Small intestine (tissue), 7 donors: ENCODE data around the gene CHML. TPM values are rescaled to one million over a fixed set of nuclear protein-coding genes. Genes with fewer than 3 reads are reported as not detected.

Experiments used
- DNase-seq, 2 donors: peaks; one replicate each; pipeline versions ENCODE4 v3.0.0 to v3.0.0-alpha.2; 2013
- FAIRE-seq: peaks from 2 replicates; lab custom pipeline; 2012; peaks lifted over from hg19 to GRCh38; lab: Jason Lieb, UNC
- H3K27ac ChIP-seq, 3 donors: one replicate each; pipeline ENCODE4 v1.5.1; 2013; ENCODE audit warnings: low read length in 2 of 3, mild to moderate bottlenecking in 2 of 3, control low read depth in 1 of 3, inconsistent platforms in 1 of 3, low read depth in 1 of 3, moderate library complexity in 1 of 3
- H3K27me3 ChIP-seq, 3 donors: one replicate each; pipeline ENCODE4 v1.6.1; 2013; ENCODE audit warnings: low read length in 3 of 3, inconsistent platforms in 1 of 3; ENCODE audit not compliant: control insufficient read depth in 3 of 3, insufficient read depth in 3 of 3
- H3K36me3 ChIP-seq, 3 donors: one replicate each; pipeline ENCODE4 v1.6.1; 2013; ENCODE audit warnings: low read length in 3 of 3, inconsistent platforms in 1 of 3, low read depth in 1 of 3, mild to moderate bottlenecking in 1 of 3, moderate library complexity in 1 of 3; ENCODE audit not compliant: control insufficient read depth in 3 of 3, insufficient read depth in 2 of 3
- H3K4me1 ChIP-seq, 3 donors: one replicate each; pipeline ENCODE4 v1.6.1; 2013; ENCODE audit warnings: low read length in 2 of 3, inconsistent platforms in 1 of 3, low read depth in 1 of 3, mild to moderate bottlenecking in 1 of 3, moderate library complexity in 1 of 3; ENCODE audit not compliant: control insufficient read depth in 3 of 3, insufficient read depth in 2 of 3
- H3K4me3 ChIP-seq, 3 donors: one replicate each; pipeline ENCODE4 v1.5.1; 2013; ENCODE audit warnings: low read length in 3 of 3, control low read depth in 1 of 3, inconsistent platforms in 1 of 3, low read depth in 1 of 3, mild to moderate bottlenecking in 1 of 3, moderate library complexity in 1 of 3
- H3K9me3 ChIP-seq, 2 donors: one replicate each; pipeline ENCODE4 v1.6.1; 2013; ENCODE audit warnings: low read depth in 1 of 2, low read length in 1 of 2; ENCODE audit not compliant: control insufficient read depth in 2 of 2, insufficient read depth in 1 of 2
- WGBS, 3 donors: extraction: QIAGEN DNeasy Blood & Tissue Kit; methylation state at CpG; one replicate each; pipeline ENCODE4 v1.1.7; 2013; 5-methylcytosine and 5-hydroxymethylcytosine counted together
- polyA plus RNA-seq, 4 donors: library from polyadenylated mRNA; stranded (reverse) in 3 of 4; unstranded in 1 of 4; fragments of 200-250 nt in 3 of 4; fragments of 120-200 nt in 1 of 4; gene quantifications; one replicate each; pipeline versions ENCODE4 v1.2.1 to v1.2.3, GENCODE V29; 2013
- donor health status: healthy with polysubstance abuse.
- donor health status: control.
- donor health status: control.
- donor health status: Bipolar disorder and iron deficiency.
- donor health status: healthy.

The CHML gene
- polyA plus RNA-seq, 4 donors = 1.3 to 16.0 (median 2.2) TPM

DNA sequence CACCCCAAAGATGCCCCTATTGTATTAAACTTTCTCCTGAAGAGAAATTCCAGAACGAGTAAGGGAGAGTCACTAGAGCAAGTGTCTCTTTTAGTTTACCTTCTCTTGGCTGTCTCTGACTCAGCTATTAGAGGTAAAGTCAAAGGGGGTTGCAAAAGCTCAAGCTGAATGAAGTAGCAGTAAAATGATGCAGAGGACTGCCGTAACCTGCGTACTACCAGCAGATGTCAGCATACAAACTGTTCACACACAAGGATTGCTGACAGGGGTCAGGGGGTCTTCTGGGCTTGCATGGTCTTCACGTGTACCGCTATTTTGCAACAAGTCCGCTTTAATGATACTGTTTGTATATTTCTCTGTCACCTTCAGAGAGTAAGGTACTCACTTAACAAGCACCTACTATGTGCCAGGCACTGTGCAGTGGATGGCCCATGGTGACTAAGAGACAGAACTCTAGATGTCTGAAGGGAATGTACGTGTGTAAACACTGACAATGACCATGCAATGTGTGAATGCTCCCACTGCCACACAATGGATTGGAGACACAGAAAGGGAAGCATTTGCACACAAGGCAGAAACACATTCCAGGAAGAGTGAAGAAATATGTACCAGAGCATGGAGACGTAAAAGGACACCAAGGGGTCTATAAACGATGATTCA, 34.9 kb downstream of the CHML start:
- DNase-seq = no peak
- Histone ChIP-seq H3K27ac (no peak overlapping the region), H3K9me3 (no peaks in the 10 kb centered on the region), H3K36me3 (peaks cover 0 to 3% (median 2%) of the 10 kb centered on the region in 3 donors), H3K27me3 (no peaks in the 10 kb centered on the region), H3K4me1 (no peaks in the 10 kb centered on the region), H3K4me3 (no peak overlapping the region)
- no peak for FAIRE-seq
- 82 to 86% (median 84%) methylated on average over 9 of the region's 9 CpGs for WGBS, 3 donors

DNA sequence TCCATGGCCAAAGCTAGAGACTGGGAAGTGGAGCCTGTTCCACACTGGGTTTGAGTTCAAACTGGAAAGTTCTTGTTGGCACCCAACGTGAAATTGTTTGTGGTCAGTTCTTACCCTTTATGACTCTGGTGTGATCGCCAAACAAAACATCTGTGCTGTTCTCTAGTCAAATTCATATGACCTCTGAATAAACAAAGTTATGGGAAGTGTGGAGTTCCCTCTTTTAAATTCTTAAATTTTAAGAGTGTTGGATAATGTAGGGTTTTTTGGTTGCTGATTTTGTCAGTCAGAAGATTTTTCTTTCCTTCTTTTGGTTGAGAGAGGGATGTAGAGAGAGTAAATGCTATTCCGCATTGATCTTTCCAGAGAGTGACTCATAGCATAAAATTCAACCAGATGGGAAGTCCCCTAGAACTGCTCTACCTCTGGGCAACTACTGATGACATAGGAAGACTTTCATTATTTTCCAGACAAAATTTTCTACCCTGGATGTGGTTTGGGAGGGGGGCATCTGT, 36.4 kb downstream of the CHML start:
- no peak overlapping the region for H3K4me3 ChIP-seq
- no peak overlapping the region for H3K27ac ChIP-seq
- H3K36me3 ChIP-seq = peaks cover 0 to 3% (median 2%) of the 10 kb centered on the region in 3 donors
- WGBS, 3 donors = 65 to 94% (median 78%) methylated on average over 3 of the region's 3 CpGs
- no peaks in the 10 kb centered on the region for H3K9me3 ChIP-seq
- H3K4me1 ChIP-seq = no peaks in the 10 kb centered on the region
- no peaks in the 10 kb centered on the region for H3K27me3 ChIP-seq
- no peak for FAIRE-seq
- no peak for DNase-seq

DNA sequence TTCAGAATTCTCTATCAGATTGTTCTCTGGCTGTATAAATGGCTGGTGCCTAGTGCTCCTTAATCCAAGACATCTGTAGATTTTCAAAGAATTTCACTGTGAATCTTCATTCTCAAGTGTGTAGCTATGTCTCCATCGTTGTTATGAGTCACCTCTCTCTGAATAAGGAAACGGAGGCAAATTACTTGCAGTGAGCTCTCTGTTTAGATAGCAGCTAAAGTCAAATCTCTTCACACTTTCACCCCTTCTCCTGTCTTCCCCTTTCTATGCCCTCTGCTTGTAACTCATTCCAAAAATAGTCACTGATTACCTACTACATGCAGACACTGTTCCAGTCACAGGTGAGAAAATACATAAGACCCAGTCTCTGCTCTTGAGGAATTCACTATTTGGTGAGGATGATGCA, 39.7 kb downstream of the CHML start:
- Histone ChIP-seq H3K4me1 (no peaks in the 10 kb centered on the region), H3K27ac (no peak overlapping the region), H3K4me3 (no peak overlapping the region), H3K9me3 (no peaks in the 10 kb centered on the region), H3K36me3 (peaks cover 0 to 8% (median 4%) of the 10 kb centered on the region in 3 donors), H3K27me3 (no peaks in the 10 kb centered on the region)
- DNase-seq (no peak), FAIRE-seq (no peak)
- 62 to 67% (median 63%) methylated on average over 2 of the region's 2 CpGs for WGBS, 3 donors

DNA sequence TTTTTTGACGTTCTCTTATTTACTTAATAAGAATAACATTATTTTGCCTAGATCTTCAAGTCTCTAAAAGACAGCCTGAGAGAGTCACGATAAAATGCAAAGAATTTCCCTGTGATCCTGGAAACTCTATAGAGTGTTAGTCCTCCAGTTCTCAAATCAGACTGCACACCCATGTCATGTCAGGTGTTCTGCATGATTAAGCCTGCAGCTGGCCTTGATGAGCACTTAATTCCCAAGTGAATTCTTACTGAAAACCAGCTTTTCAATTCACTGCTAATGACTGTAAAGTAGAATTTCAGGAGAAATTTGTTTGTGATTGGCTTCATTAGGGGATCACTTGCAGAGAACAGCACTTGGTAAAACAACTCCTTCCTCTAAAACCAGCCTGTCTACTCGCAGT, 41.9 kb downstream of the CHML start:
- H3K27ac ChIP-seq = no peak overlapping the region
- FAIRE-seq (no peak), DNase-seq (no peak)
- H3K4me1 ChIP-seq = no peaks in the 10 kb centered on the region
- H3K4me3 ChIP-seq = no peak overlapping the region
- no peaks in the 10 kb centered on the region for H3K9me3 ChIP-seq
- 88 to 94% (median 89%) methylated on average over 3 of the region's 3 CpGs for WGBS, 3 donors
- no peaks in the 10 kb centered on the region for H3K27me3 ChIP-seq
- peaks cover 0 to 7% (median 2%) of the 10 kb centered on the region in 3 donors for H3K36me3 ChIP-seq

DNA sequence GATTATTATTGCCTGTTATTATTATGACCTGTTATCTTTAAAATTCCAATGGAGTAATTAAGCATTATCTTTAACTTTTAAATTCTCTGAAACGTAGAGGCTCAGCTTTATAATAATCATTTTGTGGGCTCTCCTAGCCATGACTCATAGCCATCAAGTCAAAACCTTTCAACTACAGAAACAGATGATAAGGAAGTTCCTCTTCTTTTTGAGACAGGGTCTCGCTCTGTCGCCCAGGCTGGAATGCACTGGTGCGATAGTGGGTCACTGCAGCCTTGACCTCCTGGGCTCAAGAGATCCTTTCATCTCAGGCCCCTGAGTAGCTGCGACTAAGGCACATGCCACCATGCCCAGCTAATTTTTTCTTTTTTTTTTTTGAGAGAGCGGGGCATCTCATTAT, 43.5 kb downstream of the CHML start:
- Histone ChIP-seq H3K4me3 (no peak overlapping the region), H3K27me3 (no peaks in the 10 kb centered on the region), H3K4me1 (no peaks in the 10 kb centered on the region), H3K36me3 (peaks cover 0 to 7% (median 2%) of the 10 kb centered on the region in 3 donors), H3K27ac (no peak overlapping the region), H3K9me3 (no peaks in the 10 kb centered on the region)
- no peak for DNase-seq
- FAIRE-seq = no peak
- WGBS, 3 donors = 84 to 88% (median 87%) methylated on average over 6 of the region's 6 CpGs

DNA sequence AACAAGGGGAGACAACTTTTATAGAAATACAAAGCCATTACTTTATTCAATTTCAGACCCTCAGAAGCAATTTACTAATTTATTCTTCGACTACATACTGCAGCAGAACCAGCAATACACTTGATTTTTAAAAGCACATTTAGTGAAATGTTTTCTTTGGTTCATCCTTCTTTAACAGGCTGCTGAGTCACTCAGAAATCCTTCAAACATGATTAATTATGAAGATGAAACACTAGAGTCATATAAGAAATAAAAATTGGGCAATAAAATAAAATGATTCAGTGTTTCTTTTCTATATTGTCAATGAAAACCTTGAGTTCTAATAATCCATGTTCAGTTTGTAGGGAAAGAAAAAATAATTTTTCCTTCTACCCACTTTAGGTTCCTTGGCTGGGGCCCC, 47.0 kb downstream of the CHML start:
- no peaks in the 10 kb centered on the region for H3K27me3 ChIP-seq
- DNase-seq = no peak
- no peak overlapping the region for H3K27ac ChIP-seq
- WGBS, 3 donors = 93 to 97% (median 93%) methylated on average over 1 of the region's 1 CpG
- no peak overlapping the region for H3K4me3 ChIP-seq
- peaks cover 0 to 7% (median 2%) of the 10 kb centered on the region in 3 donors for H3K36me3 ChIP-seq
- no peaks in the 10 kb centered on the region for H3K4me1 ChIP-seq
- no peaks in the 10 kb centered on the region for H3K9me3 ChIP-seq
- no peak for FAIRE-seq

DNA sequence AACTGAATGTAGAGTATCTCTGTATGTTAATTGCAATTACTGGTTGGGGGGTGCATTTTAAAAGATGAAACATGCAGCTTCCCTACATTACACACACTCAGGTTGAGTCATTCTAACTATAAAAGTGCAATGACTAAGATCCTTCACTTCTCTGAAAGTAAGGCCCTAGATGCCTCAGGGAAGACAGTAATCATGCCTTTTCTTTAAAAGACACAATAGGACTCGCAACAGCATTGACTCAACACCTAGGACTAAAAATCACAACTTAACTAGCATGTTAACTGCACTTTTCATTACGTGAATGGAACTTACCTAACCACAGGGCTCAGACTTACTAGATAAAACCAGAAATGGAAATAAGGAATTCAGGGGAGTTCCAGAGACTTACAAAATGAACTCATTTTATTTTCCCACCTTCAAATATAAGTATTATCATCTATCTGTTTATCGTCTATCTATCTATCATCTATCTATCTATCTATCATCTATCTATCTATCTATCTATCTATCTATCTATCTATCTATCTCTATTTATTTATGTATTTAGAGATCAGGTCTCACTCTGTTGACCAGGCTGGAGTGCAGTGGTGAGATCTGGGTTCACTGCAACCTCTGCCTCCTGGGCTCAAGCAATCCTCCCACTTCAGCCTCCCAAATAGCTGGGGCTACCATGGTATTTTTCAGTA, 47.8 kb downstream of the CHML start:
- H3K36me3 ChIP-seq = peaks cover 0 to 7% (median 2%) of the 10 kb centered on the region in 3 donors
- no peak overlapping the region for H3K27ac ChIP-seq
- H3K9me3 ChIP-seq = no peaks in the 10 kb centered on the region
- no peak for FAIRE-seq
- 73 to 91% (median 83%) methylated on average over 3 of the region's 3 CpGs for WGBS, 3 donors
- no peak for DNase-seq
- H3K4me1 ChIP-seq = no peaks in the 10 kb centered on the region
- no peaks in the 10 kb centered on the region for H3K27me3 ChIP-seq
- no peak overlapping the region for H3K4me3 ChIP-seq

DNA sequence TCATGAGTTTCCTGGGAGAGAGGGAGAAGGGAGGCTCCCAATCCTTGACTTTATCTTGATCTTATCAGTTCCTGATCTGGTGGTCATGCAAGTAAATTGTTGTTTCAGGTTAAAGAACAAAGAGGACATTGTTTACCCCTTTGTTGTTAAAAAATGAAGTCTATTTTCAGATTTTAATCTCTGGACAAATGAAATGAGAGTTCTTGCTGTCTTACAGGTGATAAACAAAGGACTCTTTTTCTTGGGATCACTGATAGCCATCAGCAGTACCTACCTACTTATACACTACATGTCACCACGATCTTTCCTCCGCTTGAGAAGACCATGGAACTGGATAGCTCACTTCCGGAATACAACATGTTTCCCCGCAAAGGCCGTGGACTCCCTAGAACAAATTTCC, 48.4 kb downstream of the CHML start:
- no peak overlapping the region for H3K27ac ChIP-seq
- H3K4me1 ChIP-seq = no peaks in the 10 kb centered on the region
- DNase-seq = no peak
- H3K36me3 ChIP-seq = peaks cover 0 to 3% (median 2%) of the 10 kb centered on the region in 3 donors
- FAIRE-seq = no peak
- H3K4me3 ChIP-seq = no peak overlapping the region
- WGBS, 3 donors = 76 to 93% (median 85%) methylated on average over 5 of the region's 5 CpGs
- H3K27me3 ChIP-seq = no peaks in the 10 kb centered on the region
- H3K9me3 ChIP-seq = no peaks in the 10 kb centered on the region
